ENCODE measurements around the gene PPP6R1.

The PPP6R1 gene

GRCh38 chr19:55266404-55266803 is 7.6 kb upstream of the PPP6R1 start:
- H3K4me3 ChIP-seq (replicated peaks; ENCODE audit: low read depth, low read length): no peak overlapping the region
- DNase-seq (ENCODE audit: low read depth): no peak
- no peak for TF ChIP-seq CTCF (IDR thresholded peaks at IDR 0.05; ENCODE audit: low read length, missing control alignments)

- TF ChIP-seq CTCF (IDR thresholded peaks at IDR 0.05; ENCODE audit: low read length, missing control alignments): no peak
- DNase-seq (ENCODE audit: low read depth): no peak
- no peak overlapping the region for H3K4me3 ChIP-seq (replicated peaks; ENCODE audit: low read depth, low read length)
These were observed 7.0 kb upstream of the PPP6R1 start for GRCh38 chr19:55265723-55266386.

GRCh38 chr19:55265173-55265572 is 6.4 kb upstream of the PPP6R1 start:
- no peak overlapping the region for H3K4me3 ChIP-seq (replicated peaks; ENCODE audit: low read depth, low read length)
- DNase-seq (ENCODE audit: low read depth): no peak
- TF ChIP-seq CTCF (IDR thresholded peaks at IDR 0.05; ENCODE audit: low read length, missing control alignments): no peak

- TF ChIP-seq CTCF (IDR thresholded peaks at IDR 0.05; ENCODE audit: low read length, missing control alignments): no peak
- DNase-seq (ENCODE audit: low read depth): no peak
- H3K4me3 ChIP-seq (replicated peaks; ENCODE audit: low read depth, low read length): no peak overlapping the region
These were observed 5.7 kb upstream of the PPP6R1 start for GRCh38 chr19:55264531-55264930.

GRCh38 chr19:55262359-55262758 is 3.5 kb upstream of the PPP6R1 start:
- no peak for TF ChIP-seq CTCF (IDR thresholded peaks at IDR 0.05; ENCODE audit: low read length, missing control alignments)
- H3K4me3 ChIP-seq (replicated peaks; ENCODE audit: low read depth, low read length): no peak overlapping the region
- no peak for DNase-seq (ENCODE audit: low read depth)

GRCh38 chr19:55261671-55262126 is 2.9 kb upstream of the PPP6R1 start:
- no peak overlapping the region for H3K4me3 ChIP-seq (replicated peaks; ENCODE audit: low read depth, low read length)
- no peak for TF ChIP-seq CTCF (IDR thresholded peaks at IDR 0.05; ENCODE audit: low read length, missing control alignments)
- no peak for DNase-seq (ENCODE audit: low read depth)

All from fibroblast of pulmonary artery (primary cell).